ENCODE data around the gene MARCHF3.

Gene MARCHF3

DNA sequence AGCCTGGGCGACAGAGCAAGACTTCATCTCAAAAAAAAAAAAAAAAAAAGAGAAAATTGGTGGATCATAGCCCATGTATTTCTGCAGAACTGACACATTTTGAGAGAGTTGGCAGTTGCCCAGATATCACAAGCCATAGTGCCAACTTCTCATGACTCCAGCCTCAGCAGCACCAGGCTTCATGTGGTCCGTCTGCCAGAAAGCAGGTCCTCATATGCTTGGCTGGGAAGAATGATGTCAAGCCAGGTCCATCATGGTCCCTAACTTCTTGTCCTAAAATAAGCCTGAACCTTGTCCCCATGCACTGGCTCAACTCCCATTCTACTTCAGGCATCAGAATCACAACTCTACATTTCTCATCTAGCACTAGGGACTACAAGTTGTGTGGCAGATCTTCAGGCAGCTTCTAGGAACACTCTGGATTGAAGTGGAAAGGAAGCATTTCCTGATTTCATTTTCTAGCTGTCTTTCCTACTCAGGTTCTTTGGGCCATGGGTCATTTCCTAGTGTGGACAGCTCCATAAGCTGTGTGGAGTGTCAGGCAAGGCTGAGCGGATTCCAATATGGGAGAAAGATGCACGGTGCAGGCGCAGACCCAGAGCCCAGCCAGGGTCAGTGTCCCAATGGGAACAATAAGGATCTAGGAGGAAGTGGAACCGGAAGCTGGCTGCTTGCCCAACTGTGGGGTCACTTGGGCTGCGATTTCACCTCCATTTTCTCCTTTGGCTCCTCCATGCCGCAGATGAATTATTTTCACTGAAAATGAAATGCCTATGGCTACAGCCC lies 163.3 kb downstream of the MARCHF3 start:
- no peak overlapping the region for H2BK5ac ChIP-seq (ENCODE audit: low read depth, low read length, poor library complexity)
- H2BK12ac ChIP-seq (ENCODE audit: low read length), result no peak overlapping the region
- no peak overlapping the region for H3K18ac ChIP-seq (ENCODE audit: low read length)
- peaks cover 0 to 4% of the 10 kb centered on the region in 2 experiments for H3K36me3 ChIP-seq (ENCODE audit: control insufficient read depth in 1 of 2, insufficient read depth in 2 of 2, low read length in 2 of 2)
- H3K23ac ChIP-seq (ENCODE audit: low read length), result no peak overlapping the region
- no peak overlapping the region for H4K12ac ChIP-seq (ENCODE audit: low read depth, low read length)
- H3K4ac ChIP-seq (ENCODE audit: low read depth, low read length), result no peak overlapping the region
- no peaks in the 10 kb centered on the region for H3K79me1 ChIP-seq (ENCODE audit: low read length)
- H2BK120ac ChIP-seq (ENCODE audit: insufficient read depth, low read length, poor library complexity), result no peak overlapping the region
- no peak overlapping the region for H4K91ac ChIP-seq (ENCODE audit: low read depth, low read length)
- H3K9me3 ChIP-seq (ENCODE audit: insufficient read depth, low read depth, low read length), result peaks cover 3% of the 10 kb centered on the region
- no peak for DNase-seq
- no peak overlapping the region for H4K8ac ChIP-seq (ENCODE audit: low read depth, low read length)
- H2AFZ ChIP-seq (ENCODE audit: insufficient read depth, low read length, poor library complexity), result no peak overlapping the region
- no peaks in the 10 kb centered on the region for H3K27me3 ChIP-seq (ENCODE audit: insufficient read depth, low read length)
- peaks cover 2 to 4% of the 10 kb centered on the region in 2 experiments for H3K4me1 ChIP-seq (ENCODE audit: control insufficient read depth in 1 of 2, insufficient read depth in 2 of 2, low read length in 2 of 2)
- no CpG with 5 or more reads among the region's 8 CpGs for WGBS (ENCODE audit: extremely low coverage, insufficient coverage, insufficient read length)
- H3K4me3 ChIP-seq (ENCODE audit: low read depth, low read length), result no peak overlapping the region
- H3K9ac ChIP-seq (ENCODE audit: low read length), result no peak overlapping the region
- no peak overlapping the region for H2AK5ac ChIP-seq (ENCODE audit: low read length)
- H3K79me2 ChIP-seq (ENCODE audit: control insufficient read depth, insufficient read depth, low read length, poor library complexity), result no peaks in the 10 kb centered on the region
- H3K14ac ChIP-seq (ENCODE audit: low read length), result no peak overlapping the region
- no peak overlapping the region for H3K4me2 ChIP-seq (ENCODE audit: low read length)
- no peak overlapping the region for H3K27ac ChIP-seq (ENCODE audit: low read depth, low read length)

DNA sequence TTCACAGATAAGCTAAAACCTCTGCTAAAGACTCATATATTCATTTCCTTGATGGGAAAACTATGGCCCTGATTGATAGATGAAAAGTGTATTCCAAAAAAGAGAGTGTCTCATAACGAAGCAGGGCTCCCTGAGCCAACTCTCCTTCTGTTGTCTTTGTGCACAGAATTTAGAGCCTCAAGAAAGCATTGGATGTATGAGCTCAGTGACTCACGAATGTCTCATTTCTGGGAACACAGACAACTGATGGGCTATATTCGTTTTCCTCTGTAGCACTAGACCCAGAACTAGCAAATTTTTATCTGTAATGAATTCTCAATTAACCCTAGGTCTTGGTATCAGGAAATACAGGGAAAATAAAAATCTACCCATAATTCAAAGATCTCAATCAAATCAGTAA lies 165.1 kb downstream of the MARCHF3 start:
- no CpG with 5 or more reads among the region's 3 CpGs for WGBS (ENCODE audit: extremely low coverage, insufficient coverage, insufficient read length)

DNA sequence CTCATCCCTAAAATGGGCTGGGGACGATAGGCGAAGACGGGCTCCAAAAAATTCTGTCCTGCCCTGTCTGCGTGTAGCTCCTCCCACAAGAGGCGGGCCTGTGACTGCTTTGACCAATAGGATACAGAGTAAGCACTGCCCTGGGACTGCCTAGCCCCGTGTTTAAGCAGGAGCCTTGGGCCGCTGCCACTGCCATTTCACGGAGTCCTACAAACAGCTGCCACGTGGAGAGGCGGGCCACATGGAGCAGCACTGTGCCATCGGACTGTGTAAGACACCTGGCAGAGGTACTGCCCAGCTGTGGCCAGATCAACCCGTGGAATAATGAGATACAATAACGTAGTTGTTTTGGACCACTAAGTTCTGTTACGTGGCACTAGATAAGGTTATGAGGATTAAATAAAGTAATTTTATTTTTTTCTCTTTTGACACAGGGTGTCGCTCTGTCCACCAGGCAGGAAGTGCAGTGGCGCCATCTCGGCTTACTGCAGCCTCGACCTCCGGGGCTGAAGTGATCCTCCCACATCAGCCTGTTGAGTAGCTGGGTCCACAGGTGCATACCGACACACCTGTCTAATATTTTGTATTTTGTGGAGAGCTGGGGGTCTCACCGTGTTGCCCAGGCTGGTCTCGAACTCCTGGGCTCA lies 166.2 kb downstream of the MARCHF3 start:
- no peak overlapping the region for H3K18ac ChIP-seq (ENCODE audit: low read length)
- H2AK5ac ChIP-seq (ENCODE audit: low read length), result no peak overlapping the region
- no peak overlapping the region for H4K8ac ChIP-seq (ENCODE audit: low read depth, low read length)
- H4K12ac ChIP-seq (ENCODE audit: low read depth, low read length), result no peak overlapping the region
- H3K4me3 ChIP-seq (ENCODE audit: low read depth, low read length), result no peak overlapping the region
- no peaks in the 10 kb centered on the region for H3K79me2 ChIP-seq (ENCODE audit: control insufficient read depth, insufficient read depth, low read length, poor library complexity)
- no peak overlapping the region for H3K4me2 ChIP-seq (ENCODE audit: low read length)
- no peaks in the 10 kb centered on the region for H3K27me3 ChIP-seq (ENCODE audit: insufficient read depth, low read length)
- peaks cover 2 to 4% of the 10 kb centered on the region in 2 experiments for H3K4me1 ChIP-seq (ENCODE audit: control insufficient read depth in 1 of 2, insufficient read depth in 2 of 2, low read length in 2 of 2)
- H3K9ac ChIP-seq (ENCODE audit: low read length), result no peak overlapping the region
- H2BK12ac ChIP-seq (ENCODE audit: low read length), result no peak overlapping the region
- WGBS (ENCODE audit: extremely low coverage, insufficient coverage, insufficient read length), result no CpG with 5 or more reads among the region's 22 CpGs
- no peak overlapping the region for H3K14ac ChIP-seq (ENCODE audit: low read length)
- H3K4ac ChIP-seq (ENCODE audit: low read depth, low read length), result no peak overlapping the region
- peak; percentile 21 to 40 for DNase-seq
- no peak overlapping the region for H2AFZ ChIP-seq (ENCODE audit: insufficient read depth, low read length, poor library complexity)
- no peak overlapping the region for H3K27ac ChIP-seq (ENCODE audit: low read depth, low read length)
- no peak overlapping the region for H2BK5ac ChIP-seq (ENCODE audit: low read depth, low read length, poor library complexity)
- H3K9me3 ChIP-seq (ENCODE audit: insufficient read depth, low read depth, low read length), result peaks cover 3% of the 10 kb centered on the region
- no peak overlapping the region for H4K91ac ChIP-seq (ENCODE audit: low read depth, low read length)
- no peaks in the 10 kb centered on the region for H3K79me1 ChIP-seq (ENCODE audit: low read length)
- no peak overlapping the region for H2BK120ac ChIP-seq (ENCODE audit: insufficient read depth, low read length, poor library complexity)
- H3K36me3 ChIP-seq (ENCODE audit: control insufficient read depth in 1 of 2, insufficient read depth in 2 of 2, low read length in 2 of 2), result peaks cover 0 to 4% of the 10 kb centered on the region in 2 experiments
- no peak overlapping the region for H3K23ac ChIP-seq (ENCODE audit: low read length)

More for the DNA sequence above, 165.1 kb downstream of the MARCHF3 start:
- Histone ChIP-seq H3K36me3 (ENCODE audit: control insufficient read depth in 1 of 2, insufficient read depth in 2 of 2, low read length in 2 of 2) (peaks cover 0 to 4% of the 10 kb centered on the region in 2 experiments), H4K8ac (ENCODE audit: low read depth, low read length) (no peak overlapping the region), H4K12ac (ENCODE audit: low read depth, low read length) (no peak overlapping the region), H4K91ac (ENCODE audit: low read depth, low read length) (no peak overlapping the region), H3K4me3 (ENCODE audit: low read depth, low read length) (no peak overlapping the region), H2AFZ (ENCODE audit: insufficient read depth, low read length, poor library complexity) (no peak overlapping the region), H2BK12ac (ENCODE audit: low read length) (no peak overlapping the region), H2BK120ac (ENCODE audit: insufficient read depth, low read length, poor library complexity) (no peak overlapping the region), H3K4ac (ENCODE audit: low read depth, low read length) (no peak overlapping the region), H3K23ac (ENCODE audit: low read length) (no peak overlapping the region), H3K9ac (ENCODE audit: low read length) (no peak overlapping the region), H3K27me3 (ENCODE audit: insufficient read depth, low read length) (no peaks in the 10 kb centered on the region), H3K4me1 (ENCODE audit: control insufficient read depth in 1 of 2, insufficient read depth in 2 of 2, low read length in 2 of 2) (peaks cover 2 to 4% of the 10 kb centered on the region in 2 experiments), H3K79me2 (ENCODE audit: control insufficient read depth, insufficient read depth, low read length, poor library complexity) (no peaks in the 10 kb centered on the region), H3K14ac (ENCODE audit: low read length) (no peak overlapping the region), H3K79me1 (ENCODE audit: low read length) (no peaks in the 10 kb centered on the region), H3K9me3 (ENCODE audit: insufficient read depth, low read depth, low read length) (peaks cover 3% of the 10 kb centered on the region), H3K4me2 (ENCODE audit: low read length) (no peak overlapping the region), H2BK5ac (ENCODE audit: low read depth, low read length, poor library complexity) (no peak overlapping the region), H2AK5ac (ENCODE audit: low read length) (no peak overlapping the region), H3K18ac (ENCODE audit: low read length) (no peak overlapping the region), H3K27ac (ENCODE audit: low read depth, low read length) (no peak overlapping the region)
- DNase-seq, result no peak

DNA sequence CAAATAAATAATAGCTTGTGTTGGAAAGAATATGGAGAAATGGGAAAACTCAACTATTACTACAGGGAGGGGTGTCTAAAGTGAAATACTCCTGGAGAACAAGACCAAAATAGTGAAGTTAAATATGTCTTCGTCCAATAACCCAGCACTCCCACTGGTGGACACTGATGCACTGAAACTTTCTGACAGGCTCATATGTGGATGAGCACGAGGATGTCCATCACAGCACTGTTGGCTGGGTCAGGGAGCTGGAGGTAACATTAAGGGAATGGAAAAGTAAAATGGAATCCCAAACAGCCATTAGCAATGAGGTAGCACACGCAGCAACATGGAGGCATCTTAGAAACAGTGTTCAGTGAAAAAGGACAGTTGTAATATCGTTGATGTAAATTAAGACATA lies 167.0 kb downstream of the MARCHF3 start:
- Histone ChIP-seq H3K36me3 (ENCODE audit: control insufficient read depth in 1 of 2, insufficient read depth in 2 of 2, low read length in 2 of 2) (peaks cover 0 to 4% of the 10 kb centered on the region in 2 experiments), H2BK12ac (ENCODE audit: low read length) (no peak overlapping the region), H3K27me3 (ENCODE audit: insufficient read depth, low read length) (no peaks in the 10 kb centered on the region), H3K14ac (ENCODE audit: low read length) (no peak overlapping the region), H2AFZ (ENCODE audit: insufficient read depth, low read length, poor library complexity) (no peak overlapping the region), H3K79me2 (ENCODE audit: control insufficient read depth, insufficient read depth, low read length, poor library complexity) (no peaks in the 10 kb centered on the region), H3K23ac (ENCODE audit: low read length) (no peak overlapping the region), H2BK120ac (ENCODE audit: insufficient read depth, low read length, poor library complexity) (no peak overlapping the region), H4K12ac (ENCODE audit: low read depth, low read length) (no peak overlapping the region), H4K8ac (ENCODE audit: low read depth, low read length) (no peak overlapping the region), H3K79me1 (ENCODE audit: low read length) (no peaks in the 10 kb centered on the region), H3K4me1 (ENCODE audit: control insufficient read depth in 1 of 2, insufficient read depth in 2 of 2, low read length in 2 of 2) (peaks cover 0 to 5% of the 10 kb centered on the region in 2 experiments), H3K9me3 (ENCODE audit: insufficient read depth, low read depth, low read length) (peaks cover 3% of the 10 kb centered on the region), H4K91ac (ENCODE audit: low read depth, low read length) (no peak overlapping the region), H2AK5ac (ENCODE audit: low read length) (no peak overlapping the region), H3K4me2 (ENCODE audit: low read length) (no peak overlapping the region), H2BK5ac (ENCODE audit: low read depth, low read length, poor library complexity) (no peak overlapping the region), H3K4me3 (ENCODE audit: low read depth, low read length) (no peak overlapping the region), H3K9ac (ENCODE audit: low read length) (no peak overlapping the region), H3K18ac (ENCODE audit: low read length) (no peak overlapping the region), H3K4ac (ENCODE audit: low read depth, low read length) (no peak overlapping the region), H3K27ac (ENCODE audit: low read depth, low read length) (no peak overlapping the region)
- no peak for DNase-seq
- WGBS (ENCODE audit: extremely low coverage, insufficient coverage, insufficient read length), result no CpG with 5 or more reads among the region's 4 CpGs
